ENCODE results near the gene NHS.

The NHS gene

GRCh38 chrX:17410651-17411050, 35.7 kb downstream of the NHS start:
- H3K4me1 ChIP-seq (ENCODE audit: insufficient read depth, low read length, severe bottlenecking) = no peaks in the 10 kb centered on the region

GRCh38 chrX:17411205-17411604, 36.2 kb downstream of the NHS start:
- Histone ChIP-seq H3K4me3 (ENCODE audit: low read depth, low read length, poor library complexity, severe bottlenecking) (no peak overlapping the region), H3K9me2 (ENCODE audit: low read depth, low read length) (no peaks in the 10 kb centered on the region), H3K9me3 (ENCODE audit: low read length) (no peaks in the 10 kb centered on the region), H4K20me1 (ENCODE audit: insufficient read depth, low read length) (no peaks in the 10 kb centered on the region), H3K27me3 (ENCODE audit: insufficient read depth, low read length) (no peaks in the 10 kb centered on the region), H3K4me2 (ENCODE audit: low read length) (no peak overlapping the region), H3K79me2 (ENCODE audit: insufficient read depth, low read length) (no peaks in the 10 kb centered on the region), H3K9ac (ENCODE audit: low read length) (no peak overlapping the region), H3F3A (ENCODE audit: insufficient read depth, low read length) (no peaks in the 10 kb centered on the region), H3K4me1 (ENCODE audit: insufficient read depth, low read length, severe bottlenecking) (no peaks in the 10 kb centered on the region), H3K36me3 (ENCODE audit: insufficient read depth, low read length) (no peaks in the 10 kb centered on the region), H3K27ac (ENCODE audit: low read depth, low read length, poor library complexity, severe bottlenecking) (no peak overlapping the region), H2AFZ (ENCODE audit: low read length) (no peak overlapping the region)
- no peak for TF ChIP-seq EZH2 (IDR thresholded peaks at IDR 0.05; ENCODE audit: borderline replicate concordance, low read length)
- TF ChIP-seq CTCF (IDR thresholded peaks at IDR 0.05; ENCODE audit: low read length) = no peak

More at GRCh38 chrX:17410651-17411050, 35.7 kb downstream of the NHS start:
- Histone ChIP-seq H3K27ac (ENCODE audit: low read depth, low read length, poor library complexity, severe bottlenecking) (no peak overlapping the region), H3K4me2 (ENCODE audit: low read length) (no peak overlapping the region), H2AFZ (ENCODE audit: low read length) (no peak overlapping the region), H3K9me2 (ENCODE audit: low read depth, low read length) (no peaks in the 10 kb centered on the region), H3K27me3 (ENCODE audit: insufficient read depth, low read length) (no peaks in the 10 kb centered on the region), H3K9me3 (ENCODE audit: low read length) (no peaks in the 10 kb centered on the region), H3K4me3 (ENCODE audit: low read depth, low read length, poor library complexity, severe bottlenecking) (no peak overlapping the region), H4K20me1 (ENCODE audit: insufficient read depth, low read length) (no peaks in the 10 kb centered on the region), H3K9ac (ENCODE audit: low read length) (no peak overlapping the region), H3F3A (ENCODE audit: insufficient read depth, low read length) (no peaks in the 10 kb centered on the region), H3K36me3 (ENCODE audit: insufficient read depth, low read length) (no peaks in the 10 kb centered on the region), H3K79me2 (ENCODE audit: insufficient read depth, low read length) (no peaks in the 10 kb centered on the region)
- TF ChIP-seq EZH2 (IDR thresholded peaks at IDR 0.05; ENCODE audit: borderline replicate concordance, low read length) = no peak
- no peak for TF ChIP-seq CTCF (IDR thresholded peaks at IDR 0.05; ENCODE audit: low read length)

GRCh38 chrX:17412692-17413091, 37.7 kb downstream of the NHS start:
- Histone ChIP-seq H3K9me3 (ENCODE audit: low read length) (no peaks in the 10 kb centered on the region), H3K79me2 (ENCODE audit: insufficient read depth, low read length) (no peaks in the 10 kb centered on the region), H3K4me1 (ENCODE audit: insufficient read depth, low read length, severe bottlenecking) (no peaks in the 10 kb centered on the region), H3K9me2 (ENCODE audit: low read depth, low read length) (no peaks in the 10 kb centered on the region), H3F3A (ENCODE audit: insufficient read depth, low read length) (no peaks in the 10 kb centered on the region), H3K27ac (ENCODE audit: low read depth, low read length, poor library complexity, severe bottlenecking) (no peak overlapping the region), H3K4me3 (ENCODE audit: low read depth, low read length, poor library complexity, severe bottlenecking) (no peak overlapping the region), H3K4me2 (ENCODE audit: low read length) (no peak overlapping the region), H3K36me3 (ENCODE audit: insufficient read depth, low read length) (no peaks in the 10 kb centered on the region), H4K20me1 (ENCODE audit: insufficient read depth, low read length) (no peaks in the 10 kb centered on the region), H2AFZ (ENCODE audit: low read length) (no peak overlapping the region), H3K9ac (ENCODE audit: low read length) (no peak overlapping the region), H3K27me3 (ENCODE audit: insufficient read depth, low read length) (no peaks in the 10 kb centered on the region)
- TF ChIP-seq EZH2 (IDR thresholded peaks at IDR 0.05; ENCODE audit: borderline replicate concordance, low read length) = no peak

- H3K9ac ChIP-seq (ENCODE audit: low read length) = no peak overlapping the region
- H3K4me3 ChIP-seq (ENCODE audit: low read depth, low read length, poor library complexity, severe bottlenecking) = no peak overlapping the region
- no peak overlapping the region for H3K4me2 ChIP-seq (ENCODE audit: low read length)
Observed at GRCh38 chrX:17413228-17413627, 38.2 kb downstream of the NHS start.

More at GRCh38 chrX:17413228-17413627, 38.2 kb downstream of the NHS start:
- no peaks in the 10 kb centered on the region for H3K9me2 ChIP-seq (ENCODE audit: low read depth, low read length)
- H2AFZ ChIP-seq (ENCODE audit: low read length) = no peak overlapping the region
- H3K27me3 ChIP-seq (ENCODE audit: insufficient read depth, low read length) = no peaks in the 10 kb centered on the region
- H3K4me1 ChIP-seq (ENCODE audit: insufficient read depth, low read length, severe bottlenecking) = no peaks in the 10 kb centered on the region
- no peaks in the 10 kb centered on the region for H4K20me1 ChIP-seq (ENCODE audit: insufficient read depth, low read length)
- H3K36me3 ChIP-seq (ENCODE audit: insufficient read depth, low read length) = no peaks in the 10 kb centered on the region
- TF ChIP-seq CTCF (IDR thresholded peaks at IDR 0.05; ENCODE audit: low read length) (no peak), EZH2 (IDR thresholded peaks at IDR 0.05; ENCODE audit: borderline replicate concordance, low read length) (no peak)
- H3K79me2 ChIP-seq (ENCODE audit: insufficient read depth, low read length) = no peaks in the 10 kb centered on the region
- H3K27ac ChIP-seq (ENCODE audit: low read depth, low read length, poor library complexity, severe bottlenecking) = no peak overlapping the region
- no peaks in the 10 kb centered on the region for H3K9me3 ChIP-seq (ENCODE audit: low read length)
- no peaks in the 10 kb centered on the region for H3F3A ChIP-seq (ENCODE audit: insufficient read depth, low read length)

Measured in OCI-LY1 (cell line).